ENCODE results near the gene ELL.

DNA sequence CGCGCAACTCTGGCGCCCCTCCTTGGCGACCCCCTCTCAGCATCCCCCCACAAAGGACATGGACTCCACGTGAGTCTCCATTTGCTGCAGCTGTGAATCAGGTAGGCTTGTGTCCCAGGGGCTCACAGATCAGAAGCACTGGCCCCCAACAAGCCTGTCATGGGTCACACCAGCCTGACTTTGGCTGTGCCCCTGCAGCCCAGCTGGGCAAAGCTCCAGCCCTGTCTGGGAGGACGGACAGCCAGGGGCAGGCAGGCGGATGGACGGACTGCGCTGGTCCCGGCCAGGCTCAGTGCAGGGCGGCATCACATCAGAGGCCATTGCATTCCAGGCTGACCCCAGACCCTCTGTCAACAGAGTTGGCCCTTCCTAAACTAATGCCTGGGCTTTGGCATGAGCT, 55.5 kb downstream of the ELL start:
- TF ChIP-seq, protein P1, sequence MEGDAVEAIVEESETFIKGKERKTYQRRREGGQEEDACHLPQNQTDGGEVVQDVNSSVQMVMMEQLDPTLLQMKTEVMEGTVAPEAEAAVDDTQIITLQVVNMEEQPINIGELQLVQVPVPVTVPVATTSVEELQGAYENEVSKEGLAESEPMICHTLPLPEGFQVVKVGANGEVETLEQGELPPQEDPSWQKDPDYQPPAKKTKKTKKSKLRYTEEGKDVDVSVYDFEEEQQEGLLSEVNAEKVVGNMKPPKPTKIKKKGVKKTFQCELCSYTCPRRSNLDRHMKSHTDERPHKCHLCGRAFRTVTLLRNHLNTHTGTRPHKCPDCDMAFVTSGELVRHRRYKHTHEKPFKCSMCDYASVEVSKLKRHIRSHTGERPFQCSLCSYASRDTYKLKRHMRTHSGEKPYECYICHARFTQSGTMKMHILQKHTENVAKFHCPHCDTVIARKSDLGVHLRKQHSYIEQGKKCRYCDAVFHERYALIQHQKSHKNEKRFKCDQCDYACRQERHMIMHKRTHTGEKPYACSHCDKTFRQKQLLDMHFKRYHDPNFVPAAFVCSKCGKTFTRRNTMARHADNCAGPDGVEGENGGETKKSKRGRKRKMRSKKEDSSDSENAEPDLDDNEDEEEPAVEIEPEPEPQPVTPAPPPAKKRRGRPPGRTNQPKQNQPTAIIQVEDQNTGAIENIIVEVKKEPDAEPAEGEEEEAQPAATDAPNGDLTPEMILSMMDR (IDR thresholded peaks at IDR 0.05) = no peak
- TF ChIP-seq POLR2A (IDR thresholded peaks at IDR 0.05) (no peak), POLR2AphosphoS5 (IDR thresholded peaks at IDR 0.05) (no peak)
